IMR-90 (cell line): ENCODE data around the gene SNAPC1.

Experiments used
- MXI1 ChIP-seq: IDR thresholded peaks from 2 replicates; pipeline ENCODE4 v1.6.1; 2012; ENCODE audit warnings: low read depth, mild to moderate bottlenecking, low read length, moderate library complexity, borderline replicate concordance
- RFX5 ChIP-seq: IDR thresholded peaks from 2 replicates; pipeline ENCODE4 v1.8.0; 2012; ENCODE audit warnings: low read depth, mild to moderate bottlenecking, low read length, moderate library complexity
- TF ChIP-seq, protein P1 (sequence below): conservative IDR thresholded peaks from 2 replicates; pipeline ENCODE4 v1.5.1; 2012; ENCODE audit warnings: mild to moderate bottlenecking, low read depth, low read length, improper control_type of control experiment

DNA sequence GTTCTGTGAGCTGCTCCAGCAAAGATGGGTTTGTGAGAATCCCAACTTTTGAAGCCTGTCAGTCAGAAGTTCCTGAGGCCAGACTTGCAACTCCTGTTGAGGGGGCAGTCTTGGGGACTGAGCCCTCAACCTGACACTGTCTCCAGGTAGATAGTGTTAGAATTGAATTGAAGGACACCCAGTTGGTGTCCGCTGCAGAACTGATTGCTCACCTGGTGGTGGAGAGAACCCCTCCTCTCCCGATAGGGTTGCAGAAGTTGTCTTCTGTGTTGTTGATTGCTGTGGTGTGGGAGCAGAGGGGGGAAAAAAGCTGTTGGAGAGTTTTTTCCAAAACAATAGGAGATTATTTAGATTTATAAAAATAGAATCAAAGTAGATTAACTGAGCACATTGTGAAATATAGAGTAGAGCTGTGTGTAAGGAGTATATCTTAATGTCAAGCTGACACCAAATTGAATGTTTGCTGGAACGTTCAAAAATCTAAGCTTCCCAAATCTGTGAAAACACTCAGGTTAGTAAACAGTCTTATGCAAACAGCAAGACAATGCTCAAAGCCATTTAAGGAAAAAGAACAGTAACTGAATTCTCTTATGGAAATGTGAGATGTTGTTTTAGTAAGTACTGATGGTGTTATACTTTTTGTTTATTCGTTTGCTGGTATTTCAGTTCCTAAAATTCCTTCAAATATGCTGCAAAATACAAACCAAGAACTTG, 48.3 kb upstream of the SNAPC1 start:
- TF ChIP-seq, protein P1, sequence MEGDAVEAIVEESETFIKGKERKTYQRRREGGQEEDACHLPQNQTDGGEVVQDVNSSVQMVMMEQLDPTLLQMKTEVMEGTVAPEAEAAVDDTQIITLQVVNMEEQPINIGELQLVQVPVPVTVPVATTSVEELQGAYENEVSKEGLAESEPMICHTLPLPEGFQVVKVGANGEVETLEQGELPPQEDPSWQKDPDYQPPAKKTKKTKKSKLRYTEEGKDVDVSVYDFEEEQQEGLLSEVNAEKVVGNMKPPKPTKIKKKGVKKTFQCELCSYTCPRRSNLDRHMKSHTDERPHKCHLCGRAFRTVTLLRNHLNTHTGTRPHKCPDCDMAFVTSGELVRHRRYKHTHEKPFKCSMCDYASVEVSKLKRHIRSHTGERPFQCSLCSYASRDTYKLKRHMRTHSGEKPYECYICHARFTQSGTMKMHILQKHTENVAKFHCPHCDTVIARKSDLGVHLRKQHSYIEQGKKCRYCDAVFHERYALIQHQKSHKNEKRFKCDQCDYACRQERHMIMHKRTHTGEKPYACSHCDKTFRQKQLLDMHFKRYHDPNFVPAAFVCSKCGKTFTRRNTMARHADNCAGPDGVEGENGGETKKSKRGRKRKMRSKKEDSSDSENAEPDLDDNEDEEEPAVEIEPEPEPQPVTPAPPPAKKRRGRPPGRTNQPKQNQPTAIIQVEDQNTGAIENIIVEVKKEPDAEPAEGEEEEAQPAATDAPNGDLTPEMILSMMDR: no peak
- no peak for TF ChIP-seq RFX5
- TF ChIP-seq MXI1: no peak
